Gastrocnemius medialis (tissue), 4 donors: ENCODE data around the gene MAG.

Experiments
- POLR2A ChIP-seq, 2 donors: fragments of 450-650 bp; IDR thresholded peaks; one replicate each; pipeline ENCODE4 v1.6.1; 2017; ENCODE audit warnings: antibody characterized with exemption in 2 of 2, mild to moderate bottlenecking in 2 of 2, moderate library complexity in 2 of 2
- TF ChIP-seq, protein P1 (sequence below), 5 experiments: fragments of 450-650 bp in 3 of 5; fragments of 200-600 bp in 2 of 5; sonication (generic) in 2 of 5; IDR thresholded peaks in 4 of 5; conservative IDR thresholded peaks in 1 of 5; 1 replicate in 4 of 5; 2 replicates in 1 of 5; pipeline ENCODE4 v1.5.1; 2016 to 2019; ENCODE audit warnings: antibody characterized with exemption in 5 of 5, mild to moderate bottlenecking in 3 of 5, moderate library complexity in 3 of 5

- TF ChIP-seq, protein P1, sequence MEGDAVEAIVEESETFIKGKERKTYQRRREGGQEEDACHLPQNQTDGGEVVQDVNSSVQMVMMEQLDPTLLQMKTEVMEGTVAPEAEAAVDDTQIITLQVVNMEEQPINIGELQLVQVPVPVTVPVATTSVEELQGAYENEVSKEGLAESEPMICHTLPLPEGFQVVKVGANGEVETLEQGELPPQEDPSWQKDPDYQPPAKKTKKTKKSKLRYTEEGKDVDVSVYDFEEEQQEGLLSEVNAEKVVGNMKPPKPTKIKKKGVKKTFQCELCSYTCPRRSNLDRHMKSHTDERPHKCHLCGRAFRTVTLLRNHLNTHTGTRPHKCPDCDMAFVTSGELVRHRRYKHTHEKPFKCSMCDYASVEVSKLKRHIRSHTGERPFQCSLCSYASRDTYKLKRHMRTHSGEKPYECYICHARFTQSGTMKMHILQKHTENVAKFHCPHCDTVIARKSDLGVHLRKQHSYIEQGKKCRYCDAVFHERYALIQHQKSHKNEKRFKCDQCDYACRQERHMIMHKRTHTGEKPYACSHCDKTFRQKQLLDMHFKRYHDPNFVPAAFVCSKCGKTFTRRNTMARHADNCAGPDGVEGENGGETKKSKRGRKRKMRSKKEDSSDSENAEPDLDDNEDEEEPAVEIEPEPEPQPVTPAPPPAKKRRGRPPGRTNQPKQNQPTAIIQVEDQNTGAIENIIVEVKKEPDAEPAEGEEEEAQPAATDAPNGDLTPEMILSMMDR (IDR thresholded peaks at IDR 0.05 in 4 of 5, conservative IDR thresholded peaks at IDR 0.05 in 1 of 5) = no peak
- TF ChIP-seq POLR2A (IDR thresholded peaks at IDR 0.05) = no peak
Observed at GRCh38 chr19:35295792-35296462, 4.0 kb downstream of the MAG start.
